HepG2 (cell line): Measurements from ENCODE around the gene COLEC12. TPM values are rescaled to one million over a fixed set of nuclear protein-coding genes. Genes with fewer than 3 reads are reported as not detected.

ENCODE experiments used
- ATAC-seq: fragments of 200-7000 bp; cut with Tn5 transposase; 3 replicates; pipeline ENCODE4 v1.9.1; 2020; ENCODE audit warnings: mild to moderate bottlenecking, moderate library complexity
- BruUV-seq: library from RNA; stranded (reverse); fragments of 400-500 nt; replicated peaks from 2 replicates; lab custom pipeline; 2021; lab: Mats Ljungman, UMichigan
- CTCF ChIA-PET: fragments of 300-600 bp; formaldehyde crosslinking; extraction: SDS; loops from one replicate; lab custom pipeline; 2021; ENCODE audit warnings: low total read pairs, inconsistent platforms, low intra/inter-chr PET ratio; lab: Yijun Ruan, JAX
- POLR2A ChIA-PET: fragments of 350-600 bp; sonication (Branson Sonifier 250); formaldehyde crosslinking; loops from one replicate; lab custom pipeline; 2020; ENCODE audit warnings: antibody characterized with exemption, inconsistent platforms; lab: Yijun Ruan, JAX
- DNase-seq: peaks from one replicate; pipeline ENCODE4 v3.0.0-alpha.2; 2015; ENCODE audit warnings: low spot score
- FAIRE-seq: peaks from 3 replicates; lab custom pipeline; 2011; peaks lifted over from hg19 to GRCh38; lab: Jason Lieb, UNC
- H2AFZ ChIP-seq: one replicate; pipeline ENCODE4 v1.6.1; 2011; ENCODE audit warnings: low read length, inconsistent platforms
- H3K27ac ChIP-seq: fragments of 300-600 bp; 3 replicates; pipeline ENCODE4 v1.8.0; 2011; ENCODE audit warnings: mixed run types, mild to moderate bottlenecking, mixed read lengths, low read length, inconsistent platforms; ENCODE audit not compliant: insufficient read depth; ENCODE audit errors: extremely low read length
- H3K27me3 ChIP-seq, 2 experiments: fragments of 200-600 bp in 1 of 2; 2 replicates in 1 of 2; 3 replicates in 1 of 2; pipeline versions ENCODE4 v1.6.0 to v1.8.0; 2011; ENCODE audit warnings: low read length in 2 of 2, mild to moderate bottlenecking in 2 of 2, moderate library complexity in 2 of 2, inconsistent platforms in 1 of 2; ENCODE audit not compliant: insufficient read depth in 2 of 2, control insufficient read depth in 1 of 2
- H3K36me3 ChIP-seq, 2 experiments: fragments of 200-600 bp in 1 of 2; replicated peaks in 1 of 2; 2 replicates in 1 of 2; 3 replicates in 1 of 2; pipeline versions ENCODE4 v1.5.1 to v1.8.0; 2011; ENCODE audit warnings: low read length in 2 of 2, inconsistent platforms in 1 of 2; ENCODE audit not compliant: insufficient read depth in 2 of 2, control insufficient read depth in 1 of 2
- H3K4me1 ChIP-seq: 2 replicates; pipeline ENCODE4 v1.5.1; 2012; ENCODE audit warnings: low read length, inconsistent platforms; ENCODE audit not compliant: insufficient read depth
- H3K4me2 ChIP-seq: 2 replicates; pipeline ENCODE4 v1.6.0; 2011; ENCODE audit warnings: low read depth, low read length, inconsistent platforms
- H3K4me3 ChIP-seq, 3 experiments: fragments of 200-600 bp in 1 of 3; sonication (generic), shearing (Covaris generic) in 1 of 3; replicated peaks in 1 of 3; 2 replicates each; pipeline ENCODE4 v1.5.1; 2011 to 2016; ENCODE audit warnings: low read length in 3 of 3, inconsistent platforms in 2 of 3, low read depth in 2 of 3, mild to moderate bottlenecking in 2 of 3, control low read depth in 1 of 3, mixed read lengths in 1 of 3; ENCODE audit not compliant: insufficient read depth in 1 of 3
- H3K79me2 ChIP-seq: one replicate; pipeline ENCODE4 v1.6.1; 2011; ENCODE audit warnings: low read length, inconsistent platforms; ENCODE audit not compliant: insufficient read depth
- H3K9ac ChIP-seq: 2 replicates; pipeline ENCODE4 v1.6.0; 2011; ENCODE audit warnings: mild to moderate bottlenecking, low read depth, low read length, inconsistent platforms; ENCODE audit not compliant: insufficient read depth
- H3K9me3 ChIP-seq: 2 replicates; pipeline ENCODE4 v1.5.1; 2012; ENCODE audit warnings: mild to moderate bottlenecking, low read length
- H4K20me1 ChIP-seq: 2 replicates; pipeline ENCODE4 v1.6.0; 2011; ENCODE audit warnings: inconsistent platforms, mild to moderate bottlenecking, low read length, moderate library complexity; ENCODE audit not compliant: insufficient read depth
- ARID2 ChIP-seq: sonication (generic); formaldehyde crosslinking; IDR thresholded peaks from 2 replicates; pipeline ENCODE4 v1.8.1; 2022; ENCODE audit warnings: mild to moderate bottlenecking, missing genetic modification reagents, borderline replicate concordance
- CERS6 ChIP-seq: sonication (generic); formaldehyde crosslinking; IDR thresholded peaks from 2 replicates; pipeline ENCODE4 v1.5.0; 2020; ENCODE audit warnings: missing genetic modification reagents
- DMAP1 ChIP-seq: IDR thresholded peaks from 2 replicates; pipeline ENCODE4 v1.6.1; 2016
- IKZF4 ChIP-seq: sonication (generic); formaldehyde crosslinking; IDR thresholded peaks from 2 replicates; pipeline ENCODE4 v1.5.1; 2020; ENCODE audit warnings: borderline replicate concordance, mild to moderate bottlenecking, low read depth, missing genetic modification reagents; ENCODE audit errors: not compliant biosample characterization
- MEIS1 ChIP-seq: sonication (generic); formaldehyde crosslinking; IDR thresholded peaks from 2 replicates; pipeline ENCODE4 v1.9.0; 2021; ENCODE audit warnings: mild to moderate bottlenecking, missing genetic modification reagents, moderate library complexity, borderline replicate concordance
- RNF2 ChIP-seq: fragments of 450-650 bp; conservative IDR thresholded peaks from 2 replicates; pipeline ENCODE4 v1.6.1; 2016; ENCODE audit warnings: low read depth
- SALL1 ChIP-seq: sonication (generic); formaldehyde crosslinking; IDR thresholded peaks from 2 replicates; pipeline ENCODE4 v1.8.0; 2022; ENCODE audit warnings: mild to moderate bottlenecking, missing genetic modification reagents
- SNAPC4 ChIP-seq: sonication (generic); formaldehyde crosslinking; IDR thresholded peaks from 2 replicates; pipeline ENCODE4 v1.4.0; 2020; ENCODE audit warnings: mild to moderate bottlenecking, missing genetic modification reagents
- ZFX ChIP-seq: sonication (generic); formaldehyde crosslinking; IDR thresholded peaks from 2 replicates; pipeline ENCODE4 v1.4.0; 2020; ENCODE audit warnings: mild to moderate bottlenecking, low read depth, missing genetic modification reagents, moderate library complexity
- ZNF33B ChIP-seq: sonication (generic); formaldehyde crosslinking; IDR thresholded peaks from 2 replicates; pipeline ENCODE4 v1.5.1; 2020; ENCODE audit warnings: mild to moderate bottlenecking, missing genetic modification reagents
- ZNF780A ChIP-seq: sonication (generic); formaldehyde crosslinking; IDR thresholded peaks from 2 replicates; pipeline ENCODE4 v1.8.0; 2022; ENCODE audit warnings: mild to moderate bottlenecking, missing genetic modification reagents, moderate library complexity
- ZNF816 ChIP-seq: sonication (generic); formaldehyde crosslinking; IDR thresholded peaks from 2 replicates; pipeline ENCODE4 v1.8.0; 2022; ENCODE audit warnings: missing genetic modification reagents, mild to moderate bottlenecking, borderline replicate concordance
- WGBS: methylation state at CpG from one replicate; pipeline ENCODE4 v1.1.6; 2017; ENCODE audit warnings: low lambda C conversion rate; 5-methylcytosine and 5-hydroxymethylcytosine counted together
- in situ Hi-C: cut with HindIII; loops from 2 replicates; pipeline ENCODE4 v1.10.0; 2017; ENCODE audit warnings: low pct_unique_long_range_greater_than_20kb; ENCODE audit not compliant: extremely low pct_ligation_motif_present
- intact Hi-C: fragments of 100-400 bp; cut with micrococcal nuclease; formaldehyde crosslinking; loops from one replicate; pipeline ENCODE4 v1.10.0; 2022; ENCODE audit not compliant: unreplicated experiment
- polyA plus RNA-seq, 8 experiments: library from polyadenylated mRNA; depleted of rRNA in 3 of 8; stranded (reverse) in 7 of 8; unstranded in 1 of 8; fragments of >200 nt; fragmentation: Illumina TruSeq in 4 of 8; extraction: Trizol in 4 of 8; gene quantifications; 2 replicates each; pipeline versions ENCODE4 v1.2.1 to v1.2.3, GENCODE V29; 2011 to 2016; ENCODE audit warnings: low read depth in 4 of 8, missing spikeins in 1 of 8, mixed read lengths in 1 of 8; ENCODE audit not compliant: insufficient read depth in 1 of 8
- total RNA-seq, 5 experiments: library from RNA; depleted of rRNA; stranded (reverse); fragments of >200 nt; fragmentation: Illumina TruSeq; extraction: Trizol; gene quantifications; 2 replicates each; pipeline ENCODE4 v1.2.3, GENCODE V29; 2016; ENCODE audit warnings: low read depth in 1 of 5
- TF ChIP-seq, protein P1 (sequence below): sonication (generic); formaldehyde crosslinking; IDR thresholded peaks from 2 replicates; pipeline ENCODE4 v1.4.0; 2020; ENCODE audit warnings: missing genetic modification reagents
- TF ChIP-seq, protein P2 (sequence below): sonication (generic); formaldehyde crosslinking; IDR thresholded peaks from 2 replicates; pipeline ENCODE4 v1.4.0; 2020; ENCODE audit warnings: missing genetic modification reagents
- TF ChIP-seq, protein P3 (sequence below): sonication (generic); formaldehyde crosslinking; conservative IDR thresholded peaks from 2 replicates; pipeline ENCODE4 v1.8.1; 2023; ENCODE audit warnings: missing genetic modification reagents

Gene COLEC12
- total and polyA plus RNA-seq, 2 of the 13 experiments (the other 11 are each of a cell fraction or from before 2014, with no cell fraction given): 0.02 to 0.11 TPM

DNA sequence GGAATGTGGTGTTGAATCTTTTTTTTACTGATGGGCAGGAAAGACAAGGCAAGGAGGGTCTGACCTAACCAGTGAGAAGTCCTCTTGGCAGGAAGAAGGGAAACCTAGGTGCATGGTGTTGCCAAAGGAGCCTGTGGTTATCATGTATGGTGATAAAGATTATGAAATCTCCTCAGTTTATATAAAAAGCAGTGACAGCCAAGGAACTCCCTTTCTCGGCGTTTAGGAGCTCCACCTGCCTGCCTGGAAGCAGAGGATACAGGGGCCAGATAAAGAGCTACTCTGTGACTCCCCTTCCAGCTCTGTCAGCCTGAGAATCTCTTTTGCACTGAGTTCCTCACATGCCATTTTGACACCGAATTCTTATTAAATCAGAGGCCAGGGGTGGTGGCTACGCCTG is 26.1 kb downstream of the COLEC12 start (continued):
- TF ChIP-seq, protein P1, sequence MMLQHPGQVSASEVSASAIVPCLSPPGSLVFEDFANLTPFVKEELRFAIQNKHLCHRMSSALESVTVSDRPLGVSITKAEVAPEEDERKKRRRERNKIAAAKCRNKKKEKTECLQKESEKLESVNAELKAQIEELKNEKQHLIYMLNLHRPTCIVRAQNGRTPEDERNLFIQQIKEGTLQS (CRISPR knock-in tag): no peak
- TF ChIP-seq SALL1 (CRISPR knock-in tag): no peak
- TF ChIP-seq RNF2: no peak
- TF ChIP-seq IKZF4: no peak
- TF ChIP-seq DMAP1 (CRISPR knock-in tag): no peak
- TF ChIP-seq ZNF33B (CRISPR knock-in tag): no peak
- TF ChIP-seq, protein P2, sequence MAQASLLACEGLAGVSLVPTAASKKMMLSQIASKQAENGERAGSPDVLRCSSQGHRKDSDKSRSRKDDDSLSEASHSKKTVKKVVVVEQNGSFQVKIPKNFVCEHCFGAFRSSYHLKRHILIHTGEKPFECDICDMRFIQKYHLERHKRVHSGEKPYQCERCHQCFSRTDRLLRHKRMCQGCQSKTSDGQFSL (CRISPR knock-in tag): no peak
- TF ChIP-seq, protein P3, sequence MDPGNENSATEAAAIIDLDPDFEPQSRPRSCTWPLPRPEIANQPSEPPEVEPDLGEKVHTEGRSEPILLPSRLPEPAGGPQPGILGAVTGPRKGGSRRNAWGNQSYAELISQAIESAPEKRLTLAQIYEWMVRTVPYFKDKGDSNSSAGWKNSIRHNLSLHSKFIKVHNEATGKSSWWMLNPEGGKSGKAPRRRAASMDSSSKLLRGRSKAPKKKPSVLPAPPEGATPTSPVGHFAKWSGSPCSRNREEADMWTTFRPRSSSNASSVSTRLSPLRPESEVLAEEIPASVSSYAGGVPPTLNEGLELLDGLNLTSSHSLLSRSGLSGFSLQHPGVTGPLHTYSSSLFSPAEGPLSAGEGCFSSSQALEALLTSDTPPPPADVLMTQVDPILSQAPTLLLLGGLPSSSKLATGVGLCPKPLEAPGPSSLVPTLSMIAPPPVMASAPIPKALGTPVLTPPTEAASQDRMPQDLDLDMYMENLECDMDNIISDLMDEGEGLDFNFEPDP (CRISPR knock-in tag): no peak
- TF ChIP-seq ARID2: no peak
- no peak for TF ChIP-seq ZNF816 (CRISPR knock-in tag)

- 25% methylated on average over 1 of the region's 1 CpG for WGBS
- ChIA-PET POLR2A (no interaction called here), CTCF (no interaction called here)
- Histone ChIP-seq H4K20me1 (no peaks in the 10 kb centered on the region), H2AFZ (no peak overlapping the region), H3K27me3 (no peaks in the 10 kb centered on the region), H3K9me3 (no peaks in the 10 kb centered on the region), H3K79me2 (no peaks in the 10 kb centered on the region), H3K9ac (no peak overlapping the region), H3K4me3 (no peak overlapping the region), H3K4me1 (peaks cover 52% of the 10 kb centered on the region), H3K27ac (no peak overlapping the region), H3K36me3 (no peaks in the 10 kb centered on the region), H3K4me2 (no peak overlapping the region)
- DNase-seq: no peak
- ATAC-seq: no peak
- no peak for FAIRE-seq
- intact Hi-C loops: no loop called here
- BruUV-seq: no TSS peak
- in situ Hi-C loops: no loop called here
- no peak for TF ChIP-seq ZFX (CRISPR knock-in tag)
- no peak for TF ChIP-seq CERS6
- no peak for TF ChIP-seq SNAPC4 (CRISPR knock-in tag)
- no peak for TF ChIP-seq ZNF780A
- TF ChIP-seq MEIS1 (CRISPR knock-in tag): no peak
Observed at GRCh38 chr18:473802-474201, 26.7 kb downstream of the COLEC12 start.
